Stimulated activated CD4-positive, alpha-beta T cell treated with anti-CD3 and anti-CD28 coated beads, Interleukin-1b, Interleukin-23, amount 100 ng/mL, for 1 hour (primary cell): ENCODE results near the gene PBX2.
"Not testable (repeated sequence)": the region's sequence is repeated elsewhere in the genome, so short reads cannot be mapped to it uniquely, and the experiment has no call there.

Experiments
- DNase-seq, 2 donors: peaks; one replicate each; pipeline ENCODE4 v3.0.0-alpha.2; 2020; ENCODE audit warnings: low read depth in 2 of 2

PBX2 gene

GRCh38 chr6:32190054-32190851 lies at the start of gene PBX2:
Gene PBX2 (minus strand): TSS chr6:32190202. CDS start chr6:32189915, 287 bp downstream.
- peak; percentile 70 to 77 for DNase-seq

GRCh38 chr6:32239462-32239861 lies 49.5 kb upstream of the PBX2 start:
- DNase-seq = no peak

GRCh38 chr6:32234934-32235333 lies 44.9 kb upstream of the PBX2 start:
- no peak for DNase-seq

GRCh38 chr6:32226434-32226833 lies 36.4 kb upstream of the PBX2 start:
- no peak for DNase-seq

- no peak for DNase-seq
Measured at GRCh38 chr6:32224696-32225095, 34.7 kb upstream of the PBX2 start.

GRCh38 chr6:32223258-32224235 lies 33.5 kb upstream of the PBX2 start, which contains the start of gene NOTCH4:
Gene NOTCH4 (minus strand): TSS chr6:32224067. CDS start chr6:32223928, 139 bp downstream.
- DNase-seq = no peak

GRCh38 chr6:32222333-32223230 lies 32.6 kb upstream of the PBX2 start:
- no peak for DNase-seq

- DNase-seq = no peak
Measured at GRCh38 chr6:32220021-32220420, 30.0 kb upstream of the PBX2 start.

GRCh38 chr6:32218167-32218566 lies 28.2 kb upstream of the PBX2 start:
- no peak for DNase-seq

GRCh38 chr6:32216998-32217397 lies 27.0 kb upstream of the PBX2 start:
- DNase-seq = no peak

- no peak for DNase-seq
Measured at GRCh38 chr6:32216285-32216684, 26.3 kb upstream of the PBX2 start.

- no peak for DNase-seq
Measured at GRCh38 chr6:32215617-32216016, 25.6 kb upstream of the PBX2 start.

- DNase-seq = no peak
Measured at GRCh38 chr6:32214126-32214525, 24.1 kb upstream of the PBX2 start.

- no peak for DNase-seq
Measured at GRCh38 chr6:32213649-32214048, 23.6 kb upstream of the PBX2 start.

- no peak for DNase-seq
Measured at GRCh38 chr6:32212076-32212760, 22.2 kb upstream of the PBX2 start.

- not testable (repeated sequence) for DNase-seq
Measured at GRCh38 chr6:32211432-32211831, 21.4 kb upstream of the PBX2 start.

- DNase-seq = no peak
Measured at GRCh38 chr6:32210191-32210601, 20.2 kb upstream of the PBX2 start.

- DNase-seq = no peak
Measured at GRCh38 chr6:32208996-32209395, 19.0 kb upstream of the PBX2 start.

GRCh38 chr6:32204268-32204715 lies 14.3 kb upstream of the PBX2 start:
- no peak for DNase-seq

GRCh38 chr6:32203426-32204267 lies 13.6 kb upstream of the PBX2 start:
- DNase-seq = no peak
